ENCODE data around the gene ESYT2. TPM values are rescaled to one million over a fixed set of nuclear protein-coding genes. Genes with fewer than 3 reads are reported as not detected.
"Not testable (repeated sequence)": the region's sequence is repeated elsewhere in the genome, so short reads cannot be mapped to it uniquely, and the experiment has no call there.

The ESYT2 gene
- polyA plus RNA-seq, 1 donor (not counting 4 experiments of a cell fraction or from before 2014, with no cell fraction given): 45.9 TPM

DNA sequence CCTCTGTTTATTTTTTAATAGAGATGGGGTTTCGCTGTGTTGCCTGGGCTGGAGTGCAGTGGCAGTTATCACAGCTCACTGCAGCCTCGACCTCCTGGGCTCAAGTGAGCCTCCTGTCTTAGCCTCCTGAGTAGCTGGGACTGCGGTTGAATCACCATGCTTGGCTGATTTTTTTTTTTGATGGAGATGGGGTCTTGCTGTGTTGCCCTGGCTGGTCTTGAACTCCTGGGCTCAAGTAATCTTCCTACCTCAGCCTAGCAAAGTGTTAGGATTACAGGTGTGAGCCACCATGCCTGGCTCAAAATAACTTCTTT is 35.2 kb upstream of the ESYT2 start:
- peaks cover 6% of the 10 kb centered on the region for H3K4me1 ChIP-seq (ENCODE audit: control insufficient read depth, extremely low read depth, insufficient read depth, low read length)
- H2AFZ ChIP-seq (ENCODE audit: control insufficient read depth, low read length): peak overlapping the region; percentile 82
- no peaks in the 10 kb centered on the region for H3K9me1 ChIP-seq (ENCODE audit: control insufficient read depth, extremely low read depth, insufficient read depth, low read length)
- no peak for TF ChIP-seq EZH2 (IDR thresholded peaks at IDR 0.05; ENCODE audit: low read length)
- no peak for TF ChIP-seq CTCF (optimal IDR thresholded peaks at IDR 0.05 in 1 of 3, IDR thresholded peaks at IDR 0.05 in 1 of 3, conservative IDR thresholded peaks at IDR 0.05 in 1 of 3; ENCODE audit: extremely low read depth in 1 of 3, insufficient read depth in 2 of 3, low read length in 3 of 3)
- no peaks in the 10 kb centered on the region for H4K20me1 ChIP-seq (ENCODE audit: control insufficient read depth, extremely low read depth, insufficient read depth, low read length)
- peak overlapping the region; percentile 58 for H3K9ac ChIP-seq (ENCODE audit: control insufficient read depth, extremely low read depth, insufficient read depth, low read length)
- H3K4me2 ChIP-seq (ENCODE audit: control insufficient read depth, extremely low read depth, insufficient read depth, low read depth, low read length): peak overlapping the region; percentile 82
- H3K36me3 ChIP-seq (ENCODE audit: control insufficient read depth in 2 of 2, extremely low read depth in 1 of 2, insufficient read depth in 2 of 2, low read length in 2 of 2): peaks cover 0 to 1% of the 10 kb centered on the region in 2 experiments
- peak overlapping the region in 2 of 3 experiments; percentile 37 to 65 for H3K4me3 ChIP-seq (ENCODE audit: control insufficient read depth in 2 of 3, extremely low read depth in 1 of 3, insufficient read depth in 2 of 3, low read depth in 1 of 3, low read length in 3 of 3)
- H3K9me3 ChIP-seq (ENCODE audit: control insufficient read depth, low read depth, low read length): no peaks in the 10 kb centered on the region
- FAIRE-seq: no peak
- dilution Hi-C loops (cut with MboI; ENCODE audit: extremely low pct_ligation_motif_present, low sequenced_read_pairs): no loop called here
- H3K27me3 ChIP-seq (ENCODE audit: control insufficient read depth, extremely low read depth, insufficient read depth, low read length): no peaks in the 10 kb centered on the region
- DNase-seq (ENCODE audit: low read depth, low spot score): no peak
- no peak overlapping the region for H3K27ac ChIP-seq (ENCODE audit: control insufficient read depth, insufficient read depth, low read length)
- H3K79me2 ChIP-seq (ENCODE audit: control insufficient read depth, insufficient read depth, low read length): peaks cover 42% of the 10 kb centered on the region

- dilution Hi-C loops (cut with MboI; ENCODE audit: extremely low pct_ligation_motif_present, low sequenced_read_pairs): no loop called here
- Histone ChIP-seq H3K9me1 (ENCODE audit: control insufficient read depth, extremely low read depth, insufficient read depth, low read length) (no peaks in the 10 kb centered on the region), H3K4me1 (ENCODE audit: control insufficient read depth, extremely low read depth, insufficient read depth, low read length) (peaks cover 6% of the 10 kb centered on the region), H3K4me2 (ENCODE audit: control insufficient read depth, extremely low read depth, insufficient read depth, low read depth, low read length) (peak overlapping the region; percentile 82), H3K27me3 (ENCODE audit: control insufficient read depth, extremely low read depth, insufficient read depth, low read length) (no peaks in the 10 kb centered on the region), H3K9me3 (ENCODE audit: control insufficient read depth, low read depth, low read length) (no peaks in the 10 kb centered on the region), H3K9ac (ENCODE audit: control insufficient read depth, extremely low read depth, insufficient read depth, low read length) (peak overlapping the region; percentile 58), H3K4me3 (ENCODE audit: control insufficient read depth in 2 of 3, extremely low read depth in 1 of 3, insufficient read depth in 2 of 3, low read depth in 1 of 3, low read length in 3 of 3) (peak overlapping the region; percentile 37 to 65 (median 48)), H3K79me2 (ENCODE audit: control insufficient read depth, insufficient read depth, low read length) (peaks cover 47% of the 10 kb centered on the region), H3K36me3 (ENCODE audit: control insufficient read depth in 2 of 2, extremely low read depth in 1 of 2, insufficient read depth in 2 of 2, low read length in 2 of 2) (peaks cover 0 to 1% of the 10 kb centered on the region in 2 experiments), H4K20me1 (ENCODE audit: control insufficient read depth, extremely low read depth, insufficient read depth, low read length) (no peaks in the 10 kb centered on the region), H3K27ac (ENCODE audit: control insufficient read depth, insufficient read depth, low read length) (peak overlapping the region; percentile 54), H2AFZ (ENCODE audit: control insufficient read depth, low read length) (peak overlapping the region; percentile 82)
- TF ChIP-seq EZH2 (IDR thresholded peaks at IDR 0.05; ENCODE audit: low read length) (no peak), CTCF (optimal IDR thresholded peaks at IDR 0.05 in 1 of 3, IDR thresholded peaks at IDR 0.05 in 1 of 3, conservative IDR thresholded peaks at IDR 0.05 in 1 of 3; ENCODE audit: extremely low read depth in 1 of 3, insufficient read depth in 2 of 3, low read length in 3 of 3) (no peak)
- peak; percentile 59 for FAIRE-seq
- DNase-seq (ENCODE audit: low read depth, low spot score): peak; percentile 17
These were observed 34.5 kb upstream of the ESYT2 start for GRCh38 chr7:158863611-158864506.

DNA sequence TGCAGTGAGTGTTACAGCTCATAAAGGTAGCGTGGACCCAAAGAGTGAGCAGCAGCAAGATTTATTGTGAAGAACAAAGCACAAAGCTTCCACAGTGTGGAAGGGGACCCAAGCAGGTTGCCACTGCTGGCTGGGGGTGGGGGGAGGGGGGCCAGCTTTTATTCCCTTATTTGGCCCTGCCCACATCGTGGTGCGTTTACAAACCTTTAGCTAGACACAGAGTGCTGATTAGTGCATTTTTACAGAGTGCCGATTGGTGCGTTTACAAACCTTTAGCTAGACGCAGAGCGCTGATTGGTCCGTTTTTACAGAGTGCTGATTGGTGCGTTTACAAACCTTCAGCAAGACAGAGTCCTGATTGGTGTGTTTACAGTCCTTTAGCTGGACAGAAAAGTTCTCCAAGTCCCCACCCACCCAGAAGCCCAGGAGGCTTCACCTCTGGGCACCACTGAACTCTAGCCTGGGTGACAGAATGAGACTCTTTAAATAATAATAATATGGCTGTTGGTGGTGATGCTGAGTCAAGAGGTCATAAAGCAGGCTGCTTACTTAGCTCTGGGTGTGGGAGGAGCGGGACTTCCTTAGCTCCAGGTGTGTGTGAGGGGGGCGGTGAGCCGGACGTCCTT is 33.8 kb upstream of the ESYT2 start:
- H3K27ac ChIP-seq (ENCODE audit: control insufficient read depth, insufficient read depth, low read length); H3K27me3 ChIP-seq (ENCODE audit: control insufficient read depth, extremely low read depth, insufficient read depth, low read length); H3K9me3 ChIP-seq (ENCODE audit: control insufficient read depth, low read depth, low read length); H3K36me3 ChIP-seq (ENCODE audit: control insufficient read depth in 2 of 2, extremely low read depth in 1 of 2, insufficient read depth in 2 of 2, low read length in 2 of 2); H3K9ac ChIP-seq (ENCODE audit: control insufficient read depth, extremely low read depth, insufficient read depth, low read length); FAIRE-seq; H3K4me1 ChIP-seq (ENCODE audit: control insufficient read depth, extremely low read depth, insufficient read depth, low read length); H4K20me1 ChIP-seq (ENCODE audit: control insufficient read depth, extremely low read depth, insufficient read depth, low read length); H3K9me1 ChIP-seq (ENCODE audit: control insufficient read depth, extremely low read depth, insufficient read depth, low read length); dilution Hi-C loops (cut with MboI; ENCODE audit: extremely low pct_ligation_motif_present, low sequenced_read_pairs): not testable (repeated sequence)
- Histone ChIP-seq H3K4me3 (ENCODE audit: control insufficient read depth in 2 of 3, extremely low read depth in 1 of 3, insufficient read depth in 2 of 3, low read depth in 1 of 3, low read length in 3 of 3) (peak overlapping the region; percentile 19 to 48 (median 37)), H3K4me2 (ENCODE audit: control insufficient read depth, extremely low read depth, insufficient read depth, low read depth, low read length) (peak overlapping the region; percentile 29), H2AFZ (ENCODE audit: control insufficient read depth, low read length) (peak overlapping the region; percentile 10), H3K79me2 (ENCODE audit: control insufficient read depth, insufficient read depth, low read length) (peaks cover 50% of the 10 kb centered on the region)
- peak; percentile 44 for DNase-seq (ENCODE audit: low read depth, low spot score)
